ENCODE data around the gene CACNA1C.

DNA sequence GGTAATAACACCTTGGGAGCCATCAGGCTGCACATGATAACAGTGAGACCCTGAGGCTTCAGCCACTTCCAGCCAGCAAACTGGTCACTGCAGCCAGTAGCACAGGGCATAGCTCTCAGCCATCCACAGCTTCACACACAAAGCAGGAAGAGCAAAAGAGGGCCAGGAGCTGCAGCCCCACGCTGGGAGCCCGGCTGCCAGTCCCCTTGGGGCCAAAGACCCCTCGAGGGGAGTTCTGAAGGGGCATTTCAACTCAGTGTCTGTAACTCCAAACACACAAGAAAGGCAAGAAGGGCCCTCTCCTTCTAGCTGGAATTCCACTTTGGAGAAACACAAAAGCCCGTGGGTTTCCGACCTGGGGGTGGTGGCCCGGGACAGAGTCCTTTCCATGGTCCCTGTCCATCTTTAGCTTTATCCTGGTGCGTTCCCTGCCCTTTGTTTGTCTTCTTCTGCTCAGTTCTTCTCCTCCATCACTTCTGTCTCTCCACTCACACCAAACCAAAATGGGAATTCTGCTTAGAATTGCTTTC is 590.2 kb downstream of the CACNA1C start:
- TF ChIP-seq, protein P1, sequence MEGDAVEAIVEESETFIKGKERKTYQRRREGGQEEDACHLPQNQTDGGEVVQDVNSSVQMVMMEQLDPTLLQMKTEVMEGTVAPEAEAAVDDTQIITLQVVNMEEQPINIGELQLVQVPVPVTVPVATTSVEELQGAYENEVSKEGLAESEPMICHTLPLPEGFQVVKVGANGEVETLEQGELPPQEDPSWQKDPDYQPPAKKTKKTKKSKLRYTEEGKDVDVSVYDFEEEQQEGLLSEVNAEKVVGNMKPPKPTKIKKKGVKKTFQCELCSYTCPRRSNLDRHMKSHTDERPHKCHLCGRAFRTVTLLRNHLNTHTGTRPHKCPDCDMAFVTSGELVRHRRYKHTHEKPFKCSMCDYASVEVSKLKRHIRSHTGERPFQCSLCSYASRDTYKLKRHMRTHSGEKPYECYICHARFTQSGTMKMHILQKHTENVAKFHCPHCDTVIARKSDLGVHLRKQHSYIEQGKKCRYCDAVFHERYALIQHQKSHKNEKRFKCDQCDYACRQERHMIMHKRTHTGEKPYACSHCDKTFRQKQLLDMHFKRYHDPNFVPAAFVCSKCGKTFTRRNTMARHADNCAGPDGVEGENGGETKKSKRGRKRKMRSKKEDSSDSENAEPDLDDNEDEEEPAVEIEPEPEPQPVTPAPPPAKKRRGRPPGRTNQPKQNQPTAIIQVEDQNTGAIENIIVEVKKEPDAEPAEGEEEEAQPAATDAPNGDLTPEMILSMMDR (IDR thresholded peaks at IDR 0.05), result no peak
- TF ChIP-seq POLR2AphosphoS5 (IDR thresholded peaks at IDR 0.05; ENCODE audit: low read depth, low read length), result no peak
- TF ChIP-seq TCF12 (IDR thresholded peaks at IDR 0.05), result no peak
- no peak for TF ChIP-seq MXI1 (IDR thresholded peaks at IDR 0.05; ENCODE audit: low read depth, low read length)
- no peak for TF ChIP-seq GABPA (IDR thresholded peaks at IDR 0.05; ENCODE audit: low read depth)
- TF ChIP-seq EZH2phosphoT487 (IDR thresholded peaks at IDR 0.05; ENCODE audit: borderline replicate concordance, low read depth), result no peak
- TF ChIP-seq FOSL2 (IDR thresholded peaks at IDR 0.05; ENCODE audit: borderline replicate concordance, low read depth), result no peak
- TF ChIP-seq FOXJ3 (CRISPR knock-in tag; IDR thresholded peaks at IDR 0.05), result no peak
- TF ChIP-seq, protein P2, sequence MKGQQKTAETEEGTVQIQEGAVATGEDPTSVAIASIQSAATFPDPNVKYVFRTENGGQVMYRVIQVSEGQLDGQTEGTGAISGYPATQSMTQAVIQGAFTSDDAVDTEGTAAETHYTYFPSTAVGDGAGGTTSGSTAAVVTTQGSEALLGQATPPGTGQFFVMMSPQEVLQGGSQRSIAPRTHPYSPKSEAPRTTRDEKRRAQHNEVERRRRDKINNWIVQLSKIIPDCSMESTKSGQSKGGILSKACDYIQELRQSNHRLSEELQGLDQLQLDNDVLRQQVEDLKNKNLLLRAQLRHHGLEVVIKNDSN (IDR thresholded peaks at IDR 0.05; ENCODE audit: borderline replicate concordance, low read depth), result no peak
